ENCODE results near the gene NLRC3.

Gene NLRC3

DNA sequence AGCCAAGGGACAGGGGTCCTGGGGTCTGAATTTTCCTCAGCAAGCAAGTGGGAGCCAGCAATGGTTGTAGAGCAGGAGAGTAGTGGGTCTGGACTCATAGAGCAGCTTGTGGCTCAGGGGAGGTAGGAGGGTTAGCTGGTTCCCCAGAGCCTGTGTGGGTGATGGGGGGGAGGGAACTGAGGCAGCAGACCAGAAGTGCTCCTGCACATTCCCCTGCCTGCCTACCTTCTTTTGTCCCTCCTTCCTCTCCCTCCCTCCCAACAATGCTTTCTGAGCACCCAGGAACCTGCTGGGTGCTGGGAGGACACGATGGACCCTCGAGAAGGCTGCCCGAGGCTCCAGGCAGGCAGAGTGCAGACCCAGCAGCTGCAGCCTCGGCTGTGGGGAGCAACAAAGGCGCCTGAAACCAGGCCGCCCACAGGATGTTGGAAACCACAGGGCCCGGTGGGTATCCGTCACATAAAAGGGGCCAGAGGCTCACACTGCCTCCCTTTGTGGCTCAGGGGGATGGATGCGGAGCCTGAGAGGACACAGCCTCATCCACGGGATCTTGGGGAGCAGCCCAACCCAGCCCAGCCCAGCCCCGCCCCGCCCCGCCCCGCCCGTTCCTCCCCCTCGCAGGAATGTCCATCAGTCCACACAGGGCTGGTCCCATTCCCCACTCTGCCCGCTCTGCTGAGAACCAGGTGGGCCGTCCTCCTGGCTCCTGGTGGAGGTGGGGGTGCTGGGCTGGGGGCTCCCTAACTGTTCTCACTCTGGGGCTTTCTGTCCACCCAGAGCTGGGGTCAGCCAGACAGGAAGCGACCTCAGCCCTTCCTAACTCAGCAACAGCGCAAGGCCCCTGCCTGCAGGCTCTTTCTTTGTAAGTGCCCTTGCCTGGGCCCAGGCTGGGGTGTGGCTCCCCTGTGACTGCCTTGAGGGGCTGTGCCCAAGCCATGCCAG, 1.7 kb upstream of the NLRC3 start:
- no peak for DNase-seq

DNA sequence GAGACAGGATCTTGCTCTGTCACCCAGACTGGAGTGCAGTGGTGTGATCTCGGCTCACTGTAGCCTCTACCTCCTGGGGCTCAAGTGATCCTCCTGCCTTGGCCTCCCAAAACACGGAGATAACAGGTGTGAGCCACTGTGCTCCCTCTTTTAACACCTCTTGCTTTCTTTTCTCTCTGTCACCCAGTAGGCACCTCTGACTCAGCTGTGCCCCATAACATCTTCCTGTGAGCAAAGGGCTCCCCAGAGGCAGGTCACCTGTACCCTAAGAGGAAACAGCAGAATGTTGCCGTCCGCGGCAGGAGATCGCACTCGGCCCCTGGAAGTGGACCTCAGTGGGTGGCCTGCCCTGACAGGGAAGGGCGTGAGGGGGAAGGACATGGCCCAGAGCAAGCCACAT, 918 bp upstream of the NLRC3 start:
- DNase-seq, result no peak

DNA sequence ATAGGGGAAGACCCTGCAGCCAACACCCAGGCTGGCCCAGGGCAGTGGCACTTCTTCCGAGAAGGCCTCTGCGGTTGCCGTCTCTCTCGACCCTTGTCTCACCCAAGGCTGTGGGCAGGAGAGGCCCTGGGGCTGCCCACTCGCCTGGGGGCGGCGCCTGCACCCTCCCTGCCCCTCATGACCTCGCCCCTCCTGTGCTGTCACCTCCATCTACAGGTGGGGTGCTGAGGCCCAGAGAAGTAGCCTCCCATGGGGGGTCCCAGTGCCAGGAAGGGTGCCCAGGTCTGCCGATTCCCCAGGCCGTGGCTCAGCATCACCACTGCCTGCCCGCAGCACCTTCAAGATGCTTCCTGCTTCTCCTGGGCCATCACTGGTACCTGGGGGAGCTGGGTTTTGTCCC, 992 bp downstream of the NLRC3 start:
- DNase-seq, result no peak

DNA sequence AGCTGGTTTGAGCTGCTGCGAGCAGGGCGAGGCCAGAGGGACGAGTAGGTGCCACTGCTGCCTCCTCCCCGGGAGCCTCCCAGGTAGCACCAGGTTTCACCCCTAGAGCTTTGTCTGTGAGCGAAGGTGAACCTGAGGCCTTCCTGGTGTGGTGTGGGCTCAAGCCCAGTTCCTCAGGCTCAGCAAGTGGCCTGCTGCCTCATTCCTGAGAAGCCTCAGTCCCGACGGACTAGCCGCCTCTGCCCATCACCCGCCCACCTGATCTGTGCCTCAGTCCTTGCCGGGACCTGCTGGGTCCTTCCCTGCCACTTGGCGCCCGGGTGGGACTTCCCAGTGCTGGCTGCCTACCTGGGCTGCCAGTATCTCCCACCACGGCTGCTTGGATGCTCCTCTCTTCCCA, 1.7 kb downstream of the NLRC3 start:
- DNase-seq, result no peak

DNA sequence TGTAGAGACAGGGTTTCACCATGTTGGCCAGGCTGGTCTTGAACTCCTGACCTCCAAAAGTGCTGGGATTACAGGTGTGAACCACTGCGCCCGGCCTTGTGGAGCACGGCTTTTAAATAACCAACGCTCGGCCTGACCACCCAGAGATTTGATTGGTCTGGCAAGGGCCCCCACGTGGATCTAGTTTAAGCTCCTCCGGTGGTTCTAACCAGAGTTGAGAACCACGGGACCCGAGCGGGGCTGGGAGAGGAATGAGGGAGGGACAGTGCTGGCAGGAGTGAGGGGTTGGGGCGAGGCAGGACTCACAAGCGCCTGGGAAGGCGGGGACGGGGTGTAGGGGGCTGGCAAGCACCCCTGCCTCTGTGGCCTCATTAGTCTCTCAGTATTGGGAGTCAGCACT, 3.0 kb downstream of the NLRC3 start:
- DNase-seq, result no peak

DNA sequence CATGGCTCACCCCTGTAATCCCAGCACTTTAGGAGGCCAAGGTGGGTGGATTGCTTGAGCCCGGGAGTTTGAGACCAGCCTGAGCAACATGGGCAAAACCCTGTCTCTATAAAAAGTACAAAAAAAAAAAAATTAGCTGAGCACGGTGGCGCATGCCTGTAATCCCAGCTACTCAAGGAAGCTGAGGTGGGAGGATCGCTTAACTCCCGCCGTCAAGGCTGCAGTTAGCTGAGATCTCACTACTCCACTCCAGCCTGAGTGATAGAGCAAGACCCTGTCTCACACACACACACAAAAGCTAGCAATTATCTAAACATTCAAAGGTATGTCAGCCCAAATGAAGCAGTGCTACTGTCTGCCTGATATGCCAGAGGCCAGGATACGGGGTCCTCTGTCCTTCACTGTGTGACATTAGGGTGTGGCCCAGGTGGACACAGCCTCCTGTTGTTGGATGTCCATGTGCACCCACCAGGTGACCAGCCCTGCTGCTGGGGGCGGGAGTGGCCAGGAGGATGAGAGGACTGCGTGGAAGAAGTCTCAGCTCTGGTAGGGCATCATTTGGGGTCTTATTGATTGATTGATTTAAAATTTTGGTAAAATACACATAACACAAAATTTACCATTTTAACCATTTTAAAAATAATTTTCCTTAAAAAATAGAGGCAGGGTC, 3.9 kb downstream of the NLRC3 start:
- DNase-seq, result no peak

DNA sequence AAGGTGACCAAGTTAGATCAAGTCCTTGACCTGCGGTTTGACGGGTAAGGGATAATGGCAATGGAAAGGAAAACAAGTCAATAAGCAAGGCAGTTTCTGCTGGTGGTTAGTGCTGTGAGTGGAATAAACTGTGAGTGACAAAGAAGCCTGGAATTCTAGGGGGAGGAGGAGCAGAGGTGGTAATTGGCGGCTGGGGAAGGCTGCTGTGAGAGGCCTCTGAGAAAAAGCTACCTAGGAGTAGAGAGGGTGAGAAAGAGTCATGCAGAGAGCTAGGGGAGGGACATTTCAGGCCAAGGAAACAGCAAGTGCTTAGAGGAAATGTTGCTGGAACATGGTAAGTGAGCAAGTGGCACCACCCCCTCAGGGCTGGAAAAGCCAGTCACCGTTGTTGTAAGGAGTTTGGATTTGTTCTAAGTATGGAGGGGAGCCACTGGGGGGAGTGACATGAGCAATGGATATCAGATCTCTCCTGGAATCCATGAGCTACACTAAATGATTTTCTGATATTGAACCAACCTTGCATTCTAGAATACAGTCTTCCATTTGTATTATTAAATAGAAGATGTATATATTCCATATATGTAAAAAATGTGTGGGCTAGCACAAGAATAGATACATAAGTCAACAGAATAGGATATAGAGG, 6.7 kb downstream of the NLRC3 start:
- no peak for DNase-seq

DNA sequence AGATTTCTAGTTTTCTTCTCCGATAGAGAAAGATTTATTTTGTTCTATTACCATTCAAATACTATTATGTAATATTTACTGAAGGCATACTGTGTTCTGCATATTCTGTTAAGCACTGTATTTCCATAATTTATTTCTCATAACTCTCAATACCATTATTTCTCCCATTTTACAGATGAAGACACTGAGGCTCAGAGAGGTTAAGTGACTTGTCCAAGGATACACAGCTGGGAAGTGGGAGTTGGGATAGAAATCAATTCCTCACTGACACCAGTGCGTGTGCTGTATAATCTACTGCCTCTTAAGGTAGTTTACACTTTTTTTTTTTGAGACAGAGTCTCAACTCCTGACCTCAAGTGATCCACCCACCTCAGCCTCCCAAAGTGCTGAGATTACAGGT, 7.4 kb downstream of the NLRC3 start:
- DNase-seq, result no peak

DNA sequence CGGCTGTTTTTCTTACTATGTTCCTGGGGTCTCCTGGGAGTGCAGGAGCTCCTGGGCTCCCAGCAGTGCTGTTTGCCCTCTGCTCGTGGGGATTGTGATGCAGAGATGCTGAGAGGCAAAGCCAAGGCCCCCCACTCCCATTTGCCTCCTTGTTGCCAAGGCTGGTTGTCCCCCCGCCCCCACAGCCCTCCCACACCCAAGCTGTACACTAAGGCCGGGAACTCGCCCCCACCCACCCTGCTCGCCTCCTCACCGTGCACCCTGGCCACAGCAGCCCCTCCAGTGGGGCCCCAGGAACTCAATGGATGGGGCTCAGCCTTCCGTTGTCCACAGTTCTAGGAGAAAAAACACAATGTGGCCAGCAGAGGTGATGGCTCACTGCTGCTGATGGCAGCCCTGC, 10.2 kb downstream of the NLRC3 start:
- no peak for DNase-seq

DNA sequence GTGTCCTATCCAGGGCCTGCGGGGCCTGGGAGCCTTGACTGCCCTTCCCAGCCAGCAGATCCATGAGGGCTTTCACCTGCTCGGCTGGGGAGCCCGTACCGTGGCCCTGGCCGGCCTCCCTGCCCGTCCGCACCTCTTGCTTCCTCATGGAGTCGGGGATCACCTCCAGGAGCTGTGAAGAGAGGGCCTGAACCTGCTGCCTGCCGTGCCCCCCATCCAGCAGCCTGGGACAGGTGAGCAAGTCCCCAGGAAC, 12.4 kb downstream of the NLRC3 start:
- DNase-seq, result no peak

DNA sequence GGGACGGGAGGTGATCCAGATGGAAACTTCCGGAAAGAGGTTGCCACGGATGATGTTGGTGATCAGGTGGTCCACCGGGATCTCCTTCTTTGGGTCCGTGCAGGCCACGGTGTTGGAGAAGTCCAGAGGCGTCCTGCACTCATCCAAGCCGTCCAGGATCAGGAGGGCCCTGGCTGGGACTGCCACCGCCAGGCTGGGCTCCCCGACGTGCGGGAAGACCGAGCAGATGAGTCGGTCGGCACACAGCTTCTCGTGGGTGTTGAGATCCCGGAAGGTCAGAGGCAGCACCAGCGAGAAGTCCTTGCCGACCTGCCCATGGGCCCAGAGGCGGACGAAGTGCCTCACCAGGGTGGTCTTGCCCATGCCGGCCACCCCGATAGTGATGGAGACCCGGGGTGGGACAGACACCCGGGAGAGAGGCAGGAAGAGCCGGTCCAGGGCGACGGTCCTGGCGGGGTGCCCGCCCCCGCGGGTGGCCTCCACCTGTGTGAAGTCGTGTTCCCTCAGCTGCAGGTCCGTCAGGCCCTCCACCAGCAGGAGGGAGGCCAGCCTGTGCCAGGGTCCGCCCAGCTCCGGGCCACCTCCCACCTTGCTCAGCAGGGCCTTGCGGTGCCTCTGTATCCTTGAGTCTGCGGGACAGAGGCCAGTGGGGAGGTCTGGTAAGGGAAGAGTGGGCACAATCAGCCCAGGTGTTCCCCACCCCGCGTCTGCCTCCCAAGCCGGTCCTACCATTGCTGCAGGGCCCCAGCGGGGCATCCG, 12.9 kb downstream of the NLRC3 start:
- no peak for DNase-seq

DNA sequence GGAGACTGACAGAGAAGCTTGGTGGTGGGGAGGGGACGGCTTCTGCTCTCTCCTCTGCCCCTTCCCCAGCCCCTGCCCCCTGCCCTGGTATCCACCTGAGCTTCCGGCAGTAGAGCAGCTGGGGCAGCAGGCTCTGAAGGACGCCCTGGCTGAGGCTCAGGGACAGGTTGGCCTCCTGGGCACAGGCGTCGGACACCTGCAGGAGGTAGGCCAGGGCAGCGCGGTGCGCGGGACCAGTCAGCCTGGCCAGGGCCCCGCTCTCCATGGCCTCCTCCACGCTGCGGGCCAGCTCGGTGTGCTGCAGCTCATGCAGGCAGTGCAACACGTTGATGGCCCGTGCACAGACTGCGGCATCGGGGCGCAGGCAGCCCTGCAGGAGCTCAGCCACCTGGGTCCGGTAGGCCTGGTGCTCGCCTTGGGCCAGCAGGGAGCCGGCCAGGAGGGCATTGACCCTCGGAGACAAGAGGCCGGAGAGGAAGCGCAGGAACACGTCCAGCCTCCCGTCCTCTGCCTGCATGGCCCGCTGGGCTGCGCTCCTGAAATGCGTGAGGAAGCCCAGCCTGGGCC, 14.2 kb downstream of the NLRC3 start:
- DNase-seq, result no peak

DNA sequence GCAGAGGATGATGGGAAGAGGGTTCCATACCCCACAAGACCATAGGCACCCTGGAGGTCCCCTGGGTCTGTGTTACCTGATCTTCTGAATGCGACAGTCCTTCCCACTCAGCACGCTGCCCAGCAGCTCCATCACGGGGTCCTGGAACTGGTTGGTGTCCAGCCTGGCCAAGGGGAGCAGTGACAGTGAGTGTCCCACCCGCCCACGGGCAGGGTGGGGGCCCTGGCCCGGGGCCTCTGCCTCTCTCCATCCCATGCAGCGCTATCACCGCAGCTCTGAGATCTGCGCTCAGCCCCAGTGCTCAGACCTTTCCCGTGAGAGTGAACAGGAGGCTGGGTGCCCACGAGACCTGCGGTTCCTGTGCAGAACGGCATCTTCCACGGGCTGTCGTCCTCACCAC, 15.6 kb downstream of the NLRC3 start:
- DNase-seq, result no peak

DNA sequence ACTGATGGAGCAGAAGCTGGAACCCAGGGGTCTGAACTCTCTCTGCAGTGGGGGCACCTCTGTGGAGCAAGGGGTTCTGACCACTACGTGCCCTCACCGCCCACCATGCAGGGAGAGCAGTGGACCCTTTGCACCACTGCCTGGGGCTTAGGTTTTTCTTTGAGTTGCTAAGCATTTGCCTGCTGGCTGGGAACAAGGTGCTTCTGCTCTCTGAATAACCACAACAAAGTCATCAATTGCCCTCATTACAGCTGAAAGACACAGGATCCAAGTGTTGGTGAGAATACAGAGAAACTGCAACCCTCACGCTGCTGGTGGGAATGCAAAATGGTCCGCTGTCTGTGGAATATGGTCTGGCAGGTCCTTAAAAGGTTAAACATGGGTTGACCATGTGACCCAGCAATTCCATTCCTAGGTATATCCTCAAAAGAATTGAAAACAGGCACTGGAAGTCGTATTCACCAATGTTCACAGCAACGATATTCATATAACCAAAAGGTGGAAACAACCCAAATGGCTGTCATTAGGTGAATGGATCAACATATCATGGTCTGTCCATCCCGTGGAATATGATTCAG, 22.8 kb downstream of the NLRC3 start:
- no peak for DNase-seq

DNA sequence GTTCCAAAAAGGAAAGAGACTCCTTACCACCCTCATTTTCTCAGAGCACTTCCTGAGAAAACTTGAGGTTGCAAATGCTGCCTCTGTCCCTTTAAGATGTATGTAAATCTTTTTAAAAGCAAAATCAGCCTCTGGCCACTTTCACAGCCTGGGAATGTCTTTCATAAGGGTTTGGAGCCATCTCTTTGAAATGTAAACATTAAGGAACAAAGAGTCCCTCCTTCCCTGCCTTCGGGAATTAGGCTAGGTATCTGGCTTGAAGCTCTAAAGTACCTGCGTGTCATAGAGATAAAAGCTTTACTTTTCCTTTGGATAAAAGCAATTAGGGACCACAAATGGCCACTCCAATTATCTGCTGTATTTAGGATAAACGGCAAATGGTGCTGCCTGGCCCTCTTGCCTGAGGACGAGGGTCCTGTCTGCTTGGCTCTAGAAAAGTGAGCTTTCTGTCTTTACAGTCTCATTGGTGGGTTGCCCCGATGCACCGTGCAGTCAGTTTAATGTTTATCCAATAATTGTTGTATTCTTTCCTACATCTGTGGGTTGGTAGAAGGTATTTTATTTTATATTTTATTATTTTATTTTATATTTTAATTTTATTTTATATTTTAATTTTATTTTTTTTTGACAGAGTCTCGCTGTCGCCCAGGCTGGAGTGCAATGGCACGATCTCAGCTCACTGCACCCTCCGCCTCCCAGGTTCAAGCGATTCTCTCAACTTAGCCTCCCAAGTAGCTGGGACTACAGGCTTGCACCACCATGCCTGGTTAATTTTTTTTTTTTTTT, 23.9 kb downstream of the NLRC3 start:
- no peak for DNase-seq

DNA sequence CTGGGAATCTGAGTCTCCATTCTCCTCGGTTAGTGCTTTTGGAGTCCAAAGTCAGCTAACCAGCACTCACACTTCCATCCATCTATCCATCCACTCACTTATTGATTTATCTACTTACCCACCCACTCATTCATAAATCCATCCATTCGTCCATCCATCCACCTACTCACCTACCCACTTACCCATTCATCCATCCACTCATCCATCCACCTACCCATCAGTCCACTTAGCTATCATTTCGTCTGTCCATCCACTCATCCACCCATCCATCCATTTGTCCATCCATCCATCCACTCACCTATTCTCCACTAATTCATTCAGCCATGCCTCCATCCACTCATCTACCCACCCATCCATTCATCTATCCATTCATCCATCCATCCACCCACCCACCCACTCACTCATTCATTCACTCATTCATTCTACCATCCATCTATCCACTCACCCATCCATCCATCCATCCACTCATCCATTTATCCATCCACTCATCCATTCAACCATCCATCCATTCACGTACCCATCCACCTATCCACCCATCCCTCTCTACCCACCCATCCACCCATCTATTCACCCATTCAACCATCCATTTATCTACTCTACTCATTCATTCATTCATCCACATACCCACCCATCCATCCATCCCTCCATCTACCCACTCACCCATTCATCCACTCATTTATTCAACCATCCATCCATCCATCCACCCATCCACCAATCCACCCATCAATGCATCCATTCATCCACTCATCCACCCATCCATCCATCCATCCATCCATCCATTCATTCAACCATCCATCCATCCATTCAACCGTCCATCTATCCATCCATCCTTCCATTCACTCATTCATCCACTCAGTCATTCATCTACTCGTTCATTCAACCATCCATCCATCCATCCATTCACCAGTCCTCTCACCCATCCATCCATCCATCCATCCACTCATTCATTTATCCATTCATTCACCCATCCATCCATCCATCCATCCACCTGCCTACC, 26.1 kb downstream of the NLRC3 start:
- DNase-seq, result no peak

DNA sequence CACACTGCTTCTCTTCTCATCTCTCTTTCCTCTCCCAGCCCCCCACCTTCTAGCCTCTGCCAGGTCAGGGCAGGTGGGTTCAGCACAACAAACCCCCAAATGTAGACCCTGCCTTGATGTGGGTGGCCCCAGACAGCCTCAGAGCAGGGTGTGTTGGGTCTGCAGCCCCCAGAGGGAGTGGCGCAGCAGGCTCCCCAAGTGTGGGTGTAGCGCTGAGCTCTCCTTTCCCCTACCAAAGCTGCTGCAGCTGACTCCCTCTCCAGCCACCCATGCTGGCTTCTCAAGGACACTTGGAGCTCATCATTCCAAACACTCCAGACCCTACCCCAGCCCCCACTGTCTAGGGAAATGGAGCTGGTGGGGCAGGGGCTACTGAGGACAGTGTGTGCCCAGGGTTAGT, 27.3 kb downstream of the NLRC3 start:
- DNase-seq, result no peak

DNA sequence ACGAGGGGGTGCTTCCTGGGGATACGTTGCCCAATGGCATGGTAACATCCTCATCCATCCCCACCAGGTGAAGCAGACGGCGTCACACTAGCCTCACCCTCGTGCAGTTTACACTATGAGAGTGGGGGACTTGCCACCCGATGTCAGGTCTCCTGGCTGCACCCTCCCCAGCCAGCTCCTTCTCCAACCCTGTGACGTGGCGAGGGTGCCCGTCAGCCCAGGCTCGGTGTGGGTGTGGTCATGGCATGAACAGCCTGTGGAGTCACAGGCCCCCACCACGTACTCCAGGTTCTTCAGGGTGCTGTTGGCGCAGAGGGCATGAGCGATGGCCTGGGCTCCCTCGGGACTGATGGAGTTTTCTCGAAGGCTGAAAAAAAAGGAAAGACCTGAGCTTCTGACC, 28.3 kb downstream of the NLRC3 start:
- no peak for DNase-seq

DNA sequence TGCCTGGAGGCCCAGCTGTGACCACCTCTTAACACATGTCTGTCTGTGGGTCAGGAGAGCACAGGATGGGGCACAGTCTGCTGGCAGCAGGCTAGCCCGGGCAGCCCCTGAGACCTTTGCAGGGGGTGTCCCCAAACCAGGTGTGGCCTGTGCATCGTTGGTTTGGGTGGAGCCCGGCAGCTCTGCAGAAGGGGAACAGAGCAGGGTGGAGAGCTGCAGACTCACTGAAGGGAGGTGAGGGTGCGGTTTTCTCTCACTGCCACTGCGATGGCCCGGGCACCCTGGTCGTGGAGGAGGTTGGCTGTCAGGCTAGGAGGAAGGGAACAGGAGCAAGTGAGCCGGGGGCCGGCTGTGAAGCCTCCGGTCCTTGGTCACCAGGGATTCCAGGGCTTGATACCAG, 28.8 kb downstream of the NLRC3 start:
- DNase-seq, result no peak

DNA sequence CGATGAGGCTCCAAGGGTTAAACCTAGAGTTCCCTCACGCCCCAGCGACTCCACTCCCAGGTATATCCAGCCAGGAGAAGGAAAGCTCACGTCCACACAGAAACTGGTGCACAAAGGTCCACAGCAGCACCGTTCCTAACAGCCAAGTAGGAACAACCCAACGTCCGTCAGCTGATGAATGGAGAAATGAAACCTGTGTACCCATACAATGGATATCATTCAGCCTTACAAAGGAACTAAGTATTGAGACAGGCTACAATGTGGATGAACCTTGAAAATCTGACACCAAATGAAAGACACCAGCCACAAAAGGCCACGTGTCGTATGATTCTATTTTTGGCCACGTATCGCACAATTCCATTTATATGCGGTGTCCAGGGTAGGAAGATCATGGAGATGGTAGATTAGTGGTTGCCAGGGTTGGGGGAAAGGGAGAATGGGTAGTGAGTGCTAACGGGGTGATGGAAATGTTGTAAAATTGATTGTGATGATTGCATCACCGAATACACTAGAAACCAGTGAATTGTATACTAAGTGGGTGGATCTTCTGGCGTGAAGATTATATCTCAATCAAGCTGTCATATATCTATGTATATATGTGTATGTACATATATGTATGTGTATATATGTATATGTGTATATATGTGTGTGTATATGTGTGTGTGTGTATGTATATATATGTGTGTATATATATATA, 30.1 kb downstream of the NLRC3 start:
- DNase-seq, result no peak

Measured in hippocampal formation (tissue), 2 donors.